Chondrocyte (in vitro differentiated cells): ENCODE data around the gene THEM5. TPM values are rescaled to one million over a fixed set of nuclear protein-coding genes. Genes with fewer than 3 reads are reported as not detected.

ENCODE experiments used
- DNase-seq: peaks from one replicate; pipeline ENCODE4 v3.0.0; 2021; ENCODE audit warnings: mixed read lengths, low spot score
- H3K27ac Mint-ChIP-seq: one replicate; pipeline ENCODE4 v1.8.0; 2021; ENCODE audit warnings: mild to moderate bottlenecking, moderate library complexity, mixed read lengths; ENCODE audit not compliant: unreplicated experiment
- H3K27me3 Mint-ChIP-seq: 2 replicates; pipeline ENCODE4 v1.8.0; 2021; ENCODE audit warnings: low read depth, mixed read lengths
- H3K36me3 Mint-ChIP-seq: 2 replicates; pipeline ENCODE4 v1.8.0; 2021; ENCODE audit warnings: low read depth, mixed read lengths
- H3K4me1 Mint-ChIP-seq: 2 replicates; pipeline ENCODE4 v1.8.0; 2021; ENCODE audit warnings: low read depth, mild to moderate bottlenecking, mixed read lengths
- H3K4me3 Mint-ChIP-seq: one replicate; pipeline ENCODE4 v1.8.0; 2021; ENCODE audit warnings: mild to moderate bottlenecking, moderate library complexity, mixed read lengths; ENCODE audit not compliant: unreplicated experiment
- H3K9me3 Mint-ChIP-seq: 2 replicates; pipeline ENCODE4 v1.8.0; 2021; ENCODE audit warnings: low read depth, mixed read lengths
- CTCF ChIP-seq: fragments of 200-600 bp; sonication (generic); IDR thresholded peaks from 2 replicates; pipeline ENCODE4 v1.5.0; 2021; ENCODE audit warnings: antibody characterized with exemption, mild to moderate bottlenecking, moderate library complexity
- total RNA-seq: library from RNA; stranded (reverse); gene quantifications from 3 replicates; pipeline ENCODE4 v1.2.1, GENCODE V29; 2021

Gene THEM5
- total RNA-seq, 1 donor from 2014 or later = not detected

GRCh38 chr1:151819976-151820623 is 33.4 kb downstream of the THEM5 start:
- no peak overlapping the region for H3K27ac Mint-ChIP-seq
- peaks cover 11% of the 10 kb centered on the region for H3K27me3 Mint-ChIP-seq
- TF ChIP-seq CTCF = no peak
- no peaks in the 10 kb centered on the region for H3K4me1 Mint-ChIP-seq
- no peak overlapping the region for H3K4me3 Mint-ChIP-seq
- no peaks in the 10 kb centered on the region for H3K36me3 Mint-ChIP-seq
- no peak for DNase-seq
- H3K9me3 Mint-ChIP-seq = no peaks in the 10 kb centered on the region

GRCh38 chr1:151819227-151819835 is 34.2 kb downstream of the THEM5 start:
- H3K36me3 Mint-ChIP-seq = no peaks in the 10 kb centered on the region
- H3K9me3 Mint-ChIP-seq = no peaks in the 10 kb centered on the region
- H3K27me3 Mint-ChIP-seq = peaks cover 14% of the 10 kb centered on the region
- H3K4me1 Mint-ChIP-seq = no peaks in the 10 kb centered on the region
- DNase-seq = no peak
- no peak overlapping the region for H3K4me3 Mint-ChIP-seq
- no peak overlapping the region for H3K27ac Mint-ChIP-seq
- no peak for TF ChIP-seq CTCF

- no peak for DNase-seq
- no peak overlapping the region for H3K27ac Mint-ChIP-seq
- peaks cover 23% of the 10 kb centered on the region for H3K27me3 Mint-ChIP-seq
Observed at GRCh38 chr1:151817353-151817730, 36.2 kb downstream of the THEM5 start.

GRCh38 chr1:151816548-151817352 is 36.8 kb downstream of the THEM5 start:
- Mint-ChIP-seq H3K4me1 (no peaks in the 10 kb centered on the region), H3K27ac (no peak overlapping the region), H3K36me3 (no peaks in the 10 kb centered on the region), H3K9me3 (no peaks in the 10 kb centered on the region), H3K27me3 (peaks cover 23% of the 10 kb centered on the region), H3K4me3 (no peak overlapping the region)
- no peak for TF ChIP-seq CTCF
- no peak for DNase-seq

More at GRCh38 chr1:151817353-151817730, 36.2 kb downstream of the THEM5 start:
- TF ChIP-seq CTCF = no peak
- Mint-ChIP-seq H3K9me3 (no peaks in the 10 kb centered on the region), H3K4me1 (no peaks in the 10 kb centered on the region), H3K36me3 (no peaks in the 10 kb centered on the region), H3K4me3 (no peak overlapping the region)

- Mint-ChIP-seq H3K27me3 (peaks cover 27% of the 10 kb centered on the region), H3K4me1 (no peaks in the 10 kb centered on the region), H3K27ac (no peak overlapping the region), H3K36me3 (no peaks in the 10 kb centered on the region), H3K9me3 (no peaks in the 10 kb centered on the region), H3K4me3 (no peak overlapping the region)
- TF ChIP-seq CTCF = no peak
- DNase-seq = no peak
Observed at GRCh38 chr1:151815716-151816327, 37.7 kb downstream of the THEM5 start.
